ENCODE results near the gene SFT2D3. TPM values are rescaled to one million over a fixed set of nuclear protein-coding genes. Genes with fewer than 3 reads are reported as not detected.
A peak's percentile ranks its signal among the peaks of the same experiment; 100 is the strongest.

The SFT2D3 gene
- total and polyA plus RNA-seq, 2 of the 13 experiments (the other 11 are each of a cell fraction or from before 2014, with no cell fraction given): 8.3 to 9.4 TPM

DNA sequence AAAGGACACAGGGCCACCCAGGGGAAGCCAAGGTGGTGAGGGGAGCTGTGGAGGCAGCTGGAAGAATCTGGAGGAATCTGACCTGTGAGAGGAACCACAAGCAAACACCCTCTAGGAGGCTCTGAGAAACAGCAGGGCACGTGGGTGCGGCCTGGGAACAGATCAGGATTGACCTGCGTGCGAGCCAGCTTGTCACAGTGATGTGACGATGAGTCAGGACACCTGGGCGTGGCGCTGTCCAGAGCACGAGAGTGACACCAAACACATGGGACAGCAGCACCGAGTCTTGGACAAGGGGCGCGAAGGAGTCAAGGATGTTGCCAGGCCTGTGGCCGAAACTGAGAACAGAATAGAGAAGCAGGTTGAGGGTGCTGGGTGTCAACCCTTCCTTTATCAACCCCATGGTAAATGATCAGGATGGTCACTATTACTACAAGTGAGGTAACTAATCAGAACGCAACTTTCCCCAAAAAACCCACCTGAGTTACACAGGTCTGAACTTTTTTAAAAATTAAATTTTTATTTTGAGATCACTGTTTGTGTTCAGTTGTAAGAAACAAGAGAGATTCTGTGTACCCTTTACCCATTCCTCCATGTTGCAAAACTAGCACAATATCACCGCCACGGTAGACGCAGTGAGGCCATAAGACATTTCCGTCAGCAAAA lies 637 bp upstream of the SFT2D3 start (continued):
- TF ChIP-seq PCBP1 (IDR thresholded peaks at IDR 0.05; ENCODE audit: borderline replicate concordance, low read depth, low read length) (no peak), BRD4 (CRISPR knock-in tag; IDR thresholded peaks at IDR 0.05) (0 out of 2 replicates have a peak, but pooled peaks have one; percentile 57), JARID2 (CRISPR knock-in tag; IDR thresholded peaks at IDR 0.05; ENCODE audit: insufficient replicate concordance) (no peak), SOX5 (CRISPR knock-in tag; IDR thresholded peaks at IDR 0.05; ENCODE audit: borderline replicate concordance) (0 out of 2 replicates have a peak, but pooled peaks have one; percentile 46), DNMT1 (CRISPR knock-in tag; IDR thresholded peaks at IDR 0.05) (no peak), ZFP90 (CRISPR knock-in tag; IDR thresholded peaks at IDR 0.05; ENCODE audit: borderline replicate concordance) (no peak), ZNF546 (CRISPR knock-in tag; conservative IDR thresholded peaks at IDR 0.05) (no peak), ZNF709 (CRISPR knock-in tag; IDR thresholded peaks at IDR 0.05) (no peak), ZNF510 (CRISPR knock-in tag; IDR thresholded peaks at IDR 0.05; ENCODE audit: low read depth) (no peak), ZBTB8A (CRISPR knock-in tag; IDR thresholded peaks at IDR 0.05; ENCODE audit: borderline replicate concordance, low read depth) (no peak), HNRNPL (IDR thresholded peaks at IDR 0.05; ENCODE audit: low read depth, low read length) (no peak), PRMT3 (CRISPR knock-in tag; IDR thresholded peaks at IDR 0.05; ENCODE audit: borderline replicate concordance, low read depth) (no peak), PHF5A (CRISPR knock-in tag; IDR thresholded peaks at IDR 0.05; ENCODE audit: low read depth, unreplicated experiment) (no peak), ZNF780A (CRISPR knock-in tag; IDR thresholded peaks at IDR 0.05) (no peak)
- TF ChIP-seq, protein P1, sequence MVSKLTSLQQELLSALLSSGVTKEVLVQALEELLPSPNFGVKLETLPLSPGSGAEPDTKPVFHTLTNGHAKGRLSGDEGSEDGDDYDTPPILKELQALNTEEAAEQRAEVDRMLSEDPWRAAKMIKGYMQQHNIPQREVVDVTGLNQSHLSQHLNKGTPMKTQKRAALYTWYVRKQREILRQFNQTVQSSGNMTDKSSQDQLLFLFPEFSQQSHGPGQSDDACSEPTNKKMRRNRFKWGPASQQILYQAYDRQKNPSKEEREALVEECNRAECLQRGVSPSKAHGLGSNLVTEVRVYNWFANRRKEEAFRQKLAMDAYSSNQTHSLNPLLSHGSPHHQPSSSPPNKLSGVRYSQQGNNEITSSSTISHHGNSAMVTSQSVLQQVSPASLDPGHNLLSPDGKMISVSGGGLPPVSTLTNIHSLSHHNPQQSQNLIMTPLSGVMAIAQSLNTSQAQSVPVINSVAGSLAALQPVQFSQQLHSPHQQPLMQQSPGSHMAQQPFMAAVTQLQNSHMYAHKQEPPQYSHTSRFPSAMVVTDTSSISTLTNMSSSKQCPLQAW (CRISPR knock-in tag; IDR thresholded peaks at IDR 0.05): no peak
- TF ChIP-seq, protein P2, sequence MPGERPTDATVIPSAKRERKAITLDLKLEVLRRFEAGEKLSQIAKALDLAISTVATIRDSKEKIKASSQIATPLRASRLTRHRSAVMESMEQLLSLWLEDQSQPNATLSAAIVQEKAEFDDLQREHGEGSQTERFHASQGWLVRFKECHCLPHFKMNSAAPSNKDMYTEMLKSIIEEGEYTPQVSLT (CRISPR knock-in tag; IDR thresholded peaks at IDR 0.05; ENCODE audit: borderline replicate concordance, low read depth): 0 out of 2 replicates have a peak, but pooled peaks have one; percentile 52
- TF ChIP-seq, protein P3, sequence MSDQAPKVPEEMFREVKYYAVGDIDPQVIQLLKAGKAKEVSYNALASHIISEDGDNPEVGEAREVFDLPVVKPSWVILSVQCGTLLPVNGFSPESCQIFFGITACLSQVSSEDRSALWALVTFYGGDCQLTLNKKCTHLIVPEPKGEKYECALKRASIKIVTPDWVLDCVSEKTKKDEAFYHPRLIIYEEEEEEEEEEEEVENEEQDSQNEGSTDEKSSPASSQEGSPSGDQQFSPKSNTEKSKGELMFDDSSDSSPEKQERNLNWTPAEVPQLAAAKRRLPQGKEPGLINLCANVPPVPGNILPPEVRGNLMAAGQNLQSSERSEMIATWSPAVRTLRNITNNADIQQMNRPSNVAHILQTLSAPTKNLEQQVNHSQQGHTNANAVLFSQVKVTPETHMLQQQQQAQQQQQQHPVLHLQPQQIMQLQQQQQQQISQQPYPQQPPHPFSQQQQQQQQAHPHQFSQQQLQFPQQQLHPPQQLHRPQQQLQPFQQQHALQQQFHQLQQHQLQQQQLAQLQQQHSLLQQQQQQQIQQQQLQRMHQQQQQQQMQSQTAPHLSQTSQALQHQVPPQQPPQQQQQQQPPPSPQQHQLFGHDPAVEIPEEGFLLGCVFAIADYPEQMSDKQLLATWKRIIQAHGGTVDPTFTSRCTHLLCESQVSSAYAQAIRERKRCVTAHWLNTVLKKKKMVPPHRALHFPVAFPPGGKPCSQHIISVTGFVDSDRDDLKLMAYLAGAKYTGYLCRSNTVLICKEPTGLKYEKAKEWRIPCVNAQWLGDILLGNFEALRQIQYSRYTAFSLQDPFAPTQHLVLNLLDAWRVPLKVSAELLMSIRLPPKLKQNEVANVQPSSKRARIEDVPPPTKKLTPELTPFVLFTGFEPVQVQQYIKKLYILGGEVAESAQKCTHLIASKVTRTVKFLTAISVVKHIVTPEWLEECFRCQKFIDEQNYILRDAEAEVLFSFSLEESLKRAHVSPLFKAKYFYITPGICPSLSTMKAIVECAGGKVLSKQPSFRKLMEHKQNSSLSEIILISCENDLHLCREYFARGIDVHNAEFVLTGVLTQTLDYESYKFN (CRISPR knock-in tag; conservative IDR thresholded peaks at IDR 0.05): peak; percentile 13; the same call in 1 of the 2 replicates
- TF ChIP-seq, protein P4, sequence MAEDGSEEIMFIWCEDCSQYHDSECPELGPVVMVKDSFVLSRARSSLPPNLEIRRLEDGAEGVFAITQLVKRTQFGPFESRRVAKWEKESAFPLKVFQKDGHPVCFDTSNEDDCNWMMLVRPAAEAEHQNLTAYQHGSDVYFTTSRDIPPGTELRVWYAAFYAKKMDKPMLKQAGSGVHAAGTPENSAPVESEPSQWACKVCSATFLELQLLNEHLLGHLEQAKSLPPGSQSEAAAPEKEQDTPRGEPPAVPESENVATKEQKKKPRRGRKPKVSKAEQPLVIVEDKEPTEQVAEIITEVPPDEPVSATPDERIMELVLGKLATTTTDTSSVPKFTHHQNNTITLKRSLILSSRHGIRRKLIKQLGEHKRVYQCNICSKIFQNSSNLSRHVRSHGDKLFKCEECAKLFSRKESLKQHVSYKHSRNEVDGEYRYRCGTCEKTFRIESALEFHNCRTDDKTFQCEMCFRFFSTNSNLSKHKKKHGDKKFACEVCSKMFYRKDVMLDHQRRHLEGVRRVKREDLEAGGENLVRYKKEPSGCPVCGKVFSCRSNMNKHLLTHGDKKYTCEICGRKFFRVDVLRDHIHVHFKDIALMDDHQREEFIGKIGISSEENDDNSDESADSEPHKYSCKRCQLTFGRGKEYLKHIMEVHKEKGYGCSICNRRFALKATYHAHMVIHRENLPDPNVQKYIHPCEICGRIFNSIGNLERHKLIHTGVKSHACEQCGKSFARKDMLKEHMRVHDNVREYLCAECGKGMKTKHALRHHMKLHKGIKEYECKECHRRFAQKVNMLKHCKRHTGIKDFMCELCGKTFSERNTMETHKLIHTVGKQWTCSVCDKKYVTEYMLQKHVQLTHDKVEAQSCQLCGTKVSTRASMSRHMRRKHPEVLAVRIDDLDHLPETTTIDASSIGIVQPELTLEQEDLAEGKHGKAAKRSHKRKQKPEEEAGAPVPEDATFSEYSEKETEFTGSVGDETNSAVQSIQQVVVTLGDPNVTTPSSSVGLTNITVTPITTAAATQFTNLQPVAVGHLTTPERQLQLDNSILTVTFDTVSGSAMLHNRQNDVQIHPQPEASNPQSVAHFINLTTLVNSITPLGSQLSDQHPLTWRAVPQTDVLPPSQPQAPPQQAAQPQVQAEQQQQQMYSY (CRISPR knock-in tag; IDR thresholded peaks at IDR 0.05): no peak

Data from HepG2 (cell line).